Uterus (tissue), 2 donors: ENCODE results near the gene MITF.

Experiments
- CTCF ChIP-seq, 4 experiments: fragments of 200-600 bp in 2 of 4; fragments of 450-650 bp in 2 of 4; sonication (generic) in 2 of 4; IDR thresholded peaks; one replicate each; pipeline ENCODE4 v1.5.1; 2016 to 2019; ENCODE audit warnings: antibody characterized with exemption in 4 of 4, mild to moderate bottlenecking in 2 of 4, moderate library complexity in 1 of 4
- POLR2A ChIP-seq, 2 donors: fragments of 450-650 bp; IDR thresholded peaks; one replicate each; pipeline ENCODE4 v1.6.1; 2016; ENCODE audit warnings: antibody characterized with exemption in 2 of 2, mild to moderate bottlenecking in 1 of 2, moderate library complexity in 1 of 2

- TF ChIP-seq CTCF (IDR thresholded peaks at IDR 0.05) (no peak), POLR2A (IDR thresholded peaks at IDR 0.05) (no peak)
Measured at GRCh38 chr3:69747511-69748258, 8.4 kb downstream of the MITF start.
